ENCODE measurements around the gene FSTL4.

Gene FSTL4

GRCh38 chr5:133376986-133377385 is 235.4 kb downstream of the FSTL4 start:
- H3K27ac ChIP-seq (ENCODE audit: low read depth, low read length, poor library complexity, severe bottlenecking) = no peak overlapping the region
- H3F3A ChIP-seq (ENCODE audit: insufficient read depth, low read length) = no peaks in the 10 kb centered on the region
- no peak overlapping the region for H3K4me3 ChIP-seq (ENCODE audit: low read depth, low read length, poor library complexity, severe bottlenecking)
- H3K9me2 ChIP-seq (ENCODE audit: low read depth, low read length) = no peaks in the 10 kb centered on the region; the same call in 1 of the 2 replicates
- H3K27me3 ChIP-seq (ENCODE audit: insufficient read depth, low read length) = no peaks in the 10 kb centered on the region
- H3K36me3 ChIP-seq (ENCODE audit: insufficient read depth, low read length) = no peaks in the 10 kb centered on the region
- H2AFZ ChIP-seq (ENCODE audit: low read length) = no peak overlapping the region
- no peaks in the 10 kb centered on the region for H3K79me2 ChIP-seq (ENCODE audit: insufficient read depth, low read length)
- no peak overlapping the region for H3K9ac ChIP-seq (ENCODE audit: low read length)
- H3K4me1 ChIP-seq (ENCODE audit: insufficient read depth, low read length, severe bottlenecking) = no peaks in the 10 kb centered on the region
- H3K9me3 ChIP-seq (ENCODE audit: low read length) = peaks cover 4% of the 10 kb centered on the region; the same call in 1 of the 2 replicates
- no peak overlapping the region for H3K4me2 ChIP-seq (ENCODE audit: low read length)
- H4K20me1 ChIP-seq (ENCODE audit: insufficient read depth, low read length) = no peaks in the 10 kb centered on the region
- TF ChIP-seq, protein P1, sequence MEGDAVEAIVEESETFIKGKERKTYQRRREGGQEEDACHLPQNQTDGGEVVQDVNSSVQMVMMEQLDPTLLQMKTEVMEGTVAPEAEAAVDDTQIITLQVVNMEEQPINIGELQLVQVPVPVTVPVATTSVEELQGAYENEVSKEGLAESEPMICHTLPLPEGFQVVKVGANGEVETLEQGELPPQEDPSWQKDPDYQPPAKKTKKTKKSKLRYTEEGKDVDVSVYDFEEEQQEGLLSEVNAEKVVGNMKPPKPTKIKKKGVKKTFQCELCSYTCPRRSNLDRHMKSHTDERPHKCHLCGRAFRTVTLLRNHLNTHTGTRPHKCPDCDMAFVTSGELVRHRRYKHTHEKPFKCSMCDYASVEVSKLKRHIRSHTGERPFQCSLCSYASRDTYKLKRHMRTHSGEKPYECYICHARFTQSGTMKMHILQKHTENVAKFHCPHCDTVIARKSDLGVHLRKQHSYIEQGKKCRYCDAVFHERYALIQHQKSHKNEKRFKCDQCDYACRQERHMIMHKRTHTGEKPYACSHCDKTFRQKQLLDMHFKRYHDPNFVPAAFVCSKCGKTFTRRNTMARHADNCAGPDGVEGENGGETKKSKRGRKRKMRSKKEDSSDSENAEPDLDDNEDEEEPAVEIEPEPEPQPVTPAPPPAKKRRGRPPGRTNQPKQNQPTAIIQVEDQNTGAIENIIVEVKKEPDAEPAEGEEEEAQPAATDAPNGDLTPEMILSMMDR (IDR thresholded peaks at IDR 0.05; ENCODE audit: low read length) = no peak
- no peak for TF ChIP-seq EZH2 (IDR thresholded peaks at IDR 0.05; ENCODE audit: borderline replicate concordance, low read length)

GRCh38 chr5:133373121-133373870 is 239.0 kb downstream of the FSTL4 start:
- Histone ChIP-seq H4K20me1 (ENCODE audit: insufficient read depth, low read length) (no peaks in the 10 kb centered on the region), H3F3A (ENCODE audit: insufficient read depth, low read length) (no peaks in the 10 kb centered on the region), H3K9me2 (ENCODE audit: low read depth, low read length) (no peaks in the 10 kb centered on the region), H3K27ac (ENCODE audit: low read depth, low read length, poor library complexity, severe bottlenecking) (no peak overlapping the region), H3K9me3 (ENCODE audit: low read length) (peaks cover 4% of the 10 kb centered on the region; the same call in 1 of the 2 replicates), H3K27me3 (ENCODE audit: insufficient read depth, low read length) (no peaks in the 10 kb centered on the region), H3K9ac (ENCODE audit: low read length) (no peak overlapping the region), H3K36me3 (ENCODE audit: insufficient read depth, low read length) (no peaks in the 10 kb centered on the region), H3K4me2 (ENCODE audit: low read length) (no peak overlapping the region), H3K79me2 (ENCODE audit: insufficient read depth, low read length) (no peaks in the 10 kb centered on the region), H2AFZ (ENCODE audit: low read length) (no peak overlapping the region), H3K4me3 (ENCODE audit: low read depth, low read length, poor library complexity, severe bottlenecking) (no peak overlapping the region), H3K4me1 (ENCODE audit: insufficient read depth, low read length, severe bottlenecking) (no peaks in the 10 kb centered on the region)
- TF ChIP-seq, protein P1 (IDR thresholded peaks at IDR 0.05; ENCODE audit: low read length) = no peak
- no peak for TF ChIP-seq EZH2 (IDR thresholded peaks at IDR 0.05; ENCODE audit: borderline replicate concordance, low read length)

- H3F3A ChIP-seq (ENCODE audit: insufficient read depth, low read length) = no peaks in the 10 kb centered on the region
- H3K27ac ChIP-seq (ENCODE audit: low read depth, low read length, poor library complexity, severe bottlenecking) = no peak overlapping the region
- no peaks in the 10 kb centered on the region for H3K4me1 ChIP-seq (ENCODE audit: insufficient read depth, low read length, severe bottlenecking)
- no peak overlapping the region for H3K4me3 ChIP-seq (ENCODE audit: low read depth, low read length, poor library complexity, severe bottlenecking)
- H3K9me2 ChIP-seq (ENCODE audit: low read depth, low read length) = no peaks in the 10 kb centered on the region
- H3K27me3 ChIP-seq (ENCODE audit: insufficient read depth, low read length) = no peaks in the 10 kb centered on the region
- H3K79me2 ChIP-seq (ENCODE audit: insufficient read depth, low read length) = no peaks in the 10 kb centered on the region
- H4K20me1 ChIP-seq (ENCODE audit: insufficient read depth, low read length) = no peaks in the 10 kb centered on the region
- no peaks in the 10 kb centered on the region for H3K36me3 ChIP-seq (ENCODE audit: insufficient read depth, low read length)
- H3K9me3 ChIP-seq (ENCODE audit: low read length) = no peaks in the 10 kb centered on the region
- no peak overlapping the region for H2AFZ ChIP-seq (ENCODE audit: low read length)
- H3K9ac ChIP-seq (ENCODE audit: low read length) = no peak overlapping the region
- no peak overlapping the region for H3K4me2 ChIP-seq (ENCODE audit: low read length)
- TF ChIP-seq, protein P1 (IDR thresholded peaks at IDR 0.05; ENCODE audit: low read length) = no peak
- no peak for TF ChIP-seq EZH2 (IDR thresholded peaks at IDR 0.05; ENCODE audit: borderline replicate concordance, low read length)
These were observed 239.9 kb downstream of the FSTL4 start for GRCh38 chr5:133372293-133372937.
